ENCODE results near the gene CBLN4.

Gene CBLN4

DNA sequence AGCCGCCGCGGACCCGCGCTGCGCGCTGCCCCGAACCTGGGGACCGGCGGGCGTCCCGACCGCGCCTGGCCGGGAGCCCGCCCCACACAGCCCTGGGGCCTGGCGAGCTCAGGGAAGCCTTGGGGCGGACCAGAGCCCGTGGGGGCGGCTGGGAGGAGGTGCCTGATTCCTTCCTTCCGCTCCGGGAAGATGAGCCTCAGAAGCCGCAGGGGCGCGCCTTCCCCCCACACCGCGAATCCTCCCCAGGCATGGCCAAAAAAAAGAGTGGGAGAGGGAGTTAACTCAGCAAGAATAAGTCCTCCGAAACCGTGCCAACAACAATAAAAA is at the start of gene CBLN4:
CBLN4 (minus strand) TSS at position 131 of the 327 bp plus-strand sequence. CDS start 1,348 bp downstream, outside the sequence.
- DNase-seq (ENCODE audit: low read depth in 3 of 3), result no peak

DNA sequence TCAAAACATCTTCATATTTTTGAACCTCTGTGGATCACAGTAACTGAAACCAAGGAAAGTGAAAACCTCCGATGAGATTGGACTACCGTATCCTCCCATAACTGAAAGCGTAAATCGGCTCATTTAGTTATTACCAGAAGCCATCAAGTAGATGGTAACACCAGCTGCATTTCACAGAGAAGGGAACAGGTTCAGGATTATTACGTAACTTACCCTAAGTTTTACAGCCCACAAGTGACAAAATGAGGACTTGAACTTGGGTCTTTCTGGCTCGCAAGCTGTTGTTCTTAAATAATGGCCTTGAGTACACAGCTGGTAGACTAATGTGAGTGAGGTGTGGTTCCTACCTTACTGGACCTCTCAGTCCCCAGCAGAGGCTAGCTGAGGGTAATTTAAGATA is 37.9 kb upstream of the CBLN4 start:
- no peak for DNase-seq (ENCODE audit: low read depth in 3 of 3)

DNA sequence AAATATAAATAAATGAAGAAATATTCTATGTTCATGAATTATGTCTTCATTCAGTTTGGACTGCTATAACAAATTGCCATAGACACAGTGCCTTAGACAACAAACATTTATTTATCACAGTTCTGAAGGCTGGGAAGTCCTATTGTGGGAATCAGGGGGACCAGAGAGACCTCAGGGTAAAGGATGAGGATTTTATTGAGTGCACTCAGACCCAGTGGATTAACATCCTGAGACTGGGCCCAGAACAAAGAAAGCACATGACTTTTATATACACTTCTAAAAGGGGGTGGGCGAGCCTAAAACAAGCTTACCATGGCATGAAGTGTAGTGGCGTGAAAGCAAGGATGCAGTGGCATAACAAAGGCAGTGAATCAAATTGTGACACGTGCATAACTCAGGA is 26.9 kb upstream of the CBLN4 start:
- no peak for DNase-seq (ENCODE audit: low read depth in 3 of 3)

DNA sequence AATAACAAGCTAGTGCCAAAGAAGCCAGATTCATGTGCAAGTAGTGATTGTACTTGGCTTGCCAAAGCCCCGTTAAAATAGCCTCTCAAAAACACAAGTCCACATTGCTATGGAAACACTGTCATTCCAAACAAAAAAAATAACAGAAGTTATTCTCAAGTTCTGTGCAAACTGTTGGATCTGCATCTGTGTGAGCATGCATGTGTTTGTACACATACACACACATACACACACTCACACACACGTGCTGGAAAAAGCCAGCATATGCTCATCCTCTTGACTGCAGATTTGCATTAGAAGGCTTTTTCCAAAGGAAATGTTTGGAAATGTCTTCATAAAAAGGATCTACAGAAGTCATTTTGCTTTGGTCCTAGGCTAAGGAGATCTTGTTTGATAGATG is 13.4 kb upstream of the CBLN4 start:
- no peak for DNase-seq (ENCODE audit: low read depth in 3 of 3)

DNA sequence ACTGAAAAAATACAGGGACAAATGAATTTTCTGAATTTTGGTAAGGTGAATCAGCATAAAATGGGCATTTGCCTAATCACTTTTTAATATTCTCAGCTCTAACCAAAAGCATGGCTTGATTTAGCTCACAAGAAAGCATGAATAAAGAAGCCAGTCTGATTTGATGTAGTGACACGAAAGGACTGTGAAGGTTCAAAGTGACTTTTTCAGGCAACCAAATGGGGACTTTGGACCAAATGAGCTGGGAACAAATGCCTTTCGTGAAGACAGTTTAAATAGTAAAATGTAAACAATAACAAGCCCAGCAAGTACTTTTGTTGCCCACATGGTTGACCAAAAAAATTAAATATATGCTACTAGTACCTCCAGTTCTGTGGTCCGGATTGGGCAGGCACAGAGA is 12.9 kb upstream of the CBLN4 start:
- DNase-seq (ENCODE audit: low read depth in 3 of 3), result no peak

DNA sequence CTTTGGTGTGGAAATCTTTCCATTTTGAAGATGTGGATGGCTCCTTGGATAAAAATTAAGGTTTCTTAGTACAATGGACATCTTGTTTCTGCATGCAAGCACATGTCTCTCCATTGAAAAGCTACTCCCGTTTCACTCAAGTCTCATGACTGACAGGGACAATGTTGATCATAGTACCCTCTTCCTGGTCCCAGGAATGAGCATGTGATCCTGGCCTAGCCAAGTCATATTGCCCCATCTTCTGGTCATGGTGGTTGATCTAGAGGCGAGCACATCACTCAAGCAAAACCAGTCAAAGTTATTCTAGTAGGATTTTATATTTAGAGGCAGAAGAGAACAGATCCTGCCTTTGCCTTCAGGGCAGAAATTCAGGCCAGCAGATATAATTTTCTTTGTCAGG is 12.2 kb upstream of the CBLN4 start:
- DNase-seq (ENCODE audit: low read depth in 3 of 3), result no peak

DNA sequence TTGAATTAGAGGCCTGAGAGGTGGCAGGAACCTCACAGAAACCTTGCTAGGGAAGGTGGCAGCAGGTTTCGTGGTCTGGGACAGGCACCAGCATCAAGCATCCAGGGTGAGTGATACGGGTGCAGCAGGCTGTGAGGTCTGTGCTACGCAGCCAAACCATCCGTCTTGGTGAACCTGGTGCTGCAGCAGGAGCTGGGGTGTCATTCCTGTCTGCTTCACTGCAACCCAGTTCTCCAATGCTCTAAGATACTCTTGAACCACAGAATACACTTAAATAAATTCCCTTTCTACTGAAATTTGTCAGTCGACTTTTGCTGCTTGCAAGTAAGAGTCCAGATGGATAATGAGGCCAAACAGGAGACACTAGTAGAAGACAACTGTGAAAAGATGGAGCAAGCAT is 9.7 kb upstream of the CBLN4 start:
- DNase-seq (ENCODE audit: low read depth in 3 of 3), result no peak

DNA sequence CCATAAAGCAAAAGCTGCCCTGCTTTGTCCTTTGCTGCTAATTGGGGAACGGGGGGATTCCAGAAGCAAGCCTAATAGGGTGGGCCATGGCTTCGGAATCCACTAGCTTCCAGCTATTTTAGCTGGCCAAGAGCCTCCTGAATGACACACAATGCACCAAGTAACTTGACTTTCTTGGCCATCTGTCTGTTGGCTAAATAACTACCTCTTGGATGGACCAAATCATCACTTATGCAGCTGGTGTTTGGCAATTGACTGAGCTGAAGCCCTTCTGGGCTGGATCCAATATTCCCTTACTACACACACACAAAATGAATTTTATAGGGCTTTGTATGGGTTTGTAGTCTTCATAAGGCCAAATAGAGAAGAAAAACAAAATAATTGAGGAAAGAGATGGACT is 8.8 kb upstream of the CBLN4 start:
- no peak for DNase-seq (ENCODE audit: low read depth in 3 of 3)

DNA sequence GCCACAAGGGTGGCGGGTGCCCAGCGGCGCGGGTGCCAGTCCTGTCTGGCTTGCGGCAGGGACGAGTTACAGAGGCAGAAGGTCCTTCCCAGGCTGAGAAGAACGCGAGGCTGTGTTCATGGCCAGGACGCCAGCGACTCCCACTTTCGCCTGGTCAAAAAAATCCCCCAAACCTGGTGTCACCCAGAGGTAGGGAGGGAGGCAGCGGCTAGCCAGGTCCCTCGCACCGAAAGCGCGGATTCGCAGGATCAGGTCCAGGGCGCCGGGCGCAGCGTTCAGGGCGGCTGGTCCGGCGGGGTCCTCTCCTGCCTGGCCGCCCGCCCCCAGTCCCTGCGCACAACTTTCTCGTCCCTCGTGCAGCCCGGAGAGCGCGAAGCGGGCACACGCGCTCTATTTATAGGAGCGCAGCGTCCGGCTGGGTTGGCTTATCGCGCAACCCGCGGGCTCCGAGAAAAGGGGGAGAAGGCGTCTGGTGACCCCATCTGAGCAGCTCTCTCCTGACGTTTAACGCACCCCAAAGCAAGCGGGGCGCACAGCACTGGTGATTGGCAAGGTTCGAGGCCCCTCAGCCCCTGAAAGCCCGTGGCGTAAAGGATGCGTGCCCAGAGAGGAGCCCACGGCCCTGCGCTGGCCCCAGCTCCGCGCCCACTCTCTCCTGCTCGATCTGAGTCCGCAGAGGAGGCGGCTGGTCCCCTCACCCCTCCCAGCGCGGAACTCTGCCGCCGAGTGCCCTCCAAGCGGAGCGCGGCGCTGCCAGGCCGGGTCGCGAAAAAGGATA is 519 bp downstream of the CBLN4 start:
- DNase-seq (ENCODE audit: low read depth in 3 of 3), result no peak

DNA sequence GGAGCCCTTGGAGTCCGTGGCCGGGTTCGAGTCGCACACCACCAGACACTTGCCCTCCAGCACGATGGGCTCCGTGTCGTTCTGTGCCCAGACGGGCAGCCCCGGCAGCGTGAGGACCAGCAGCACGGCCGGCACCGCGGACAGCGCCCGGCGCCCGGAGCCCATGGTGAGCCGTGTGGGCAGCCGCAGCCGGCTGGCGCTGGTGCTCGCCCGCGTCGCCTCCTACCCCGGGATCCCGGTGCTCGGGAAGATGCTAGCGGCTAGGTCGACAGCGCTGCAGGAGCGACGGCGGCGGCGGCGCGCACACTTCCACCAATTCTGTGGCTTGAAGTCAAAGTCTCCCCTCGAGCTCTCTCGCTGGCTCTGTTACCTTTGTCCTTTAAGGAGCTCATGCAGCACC is 1.3 kb downstream of the CBLN4 start:
- DNase-seq (ENCODE audit: low read depth in 3 of 3), result no peak

DNA sequence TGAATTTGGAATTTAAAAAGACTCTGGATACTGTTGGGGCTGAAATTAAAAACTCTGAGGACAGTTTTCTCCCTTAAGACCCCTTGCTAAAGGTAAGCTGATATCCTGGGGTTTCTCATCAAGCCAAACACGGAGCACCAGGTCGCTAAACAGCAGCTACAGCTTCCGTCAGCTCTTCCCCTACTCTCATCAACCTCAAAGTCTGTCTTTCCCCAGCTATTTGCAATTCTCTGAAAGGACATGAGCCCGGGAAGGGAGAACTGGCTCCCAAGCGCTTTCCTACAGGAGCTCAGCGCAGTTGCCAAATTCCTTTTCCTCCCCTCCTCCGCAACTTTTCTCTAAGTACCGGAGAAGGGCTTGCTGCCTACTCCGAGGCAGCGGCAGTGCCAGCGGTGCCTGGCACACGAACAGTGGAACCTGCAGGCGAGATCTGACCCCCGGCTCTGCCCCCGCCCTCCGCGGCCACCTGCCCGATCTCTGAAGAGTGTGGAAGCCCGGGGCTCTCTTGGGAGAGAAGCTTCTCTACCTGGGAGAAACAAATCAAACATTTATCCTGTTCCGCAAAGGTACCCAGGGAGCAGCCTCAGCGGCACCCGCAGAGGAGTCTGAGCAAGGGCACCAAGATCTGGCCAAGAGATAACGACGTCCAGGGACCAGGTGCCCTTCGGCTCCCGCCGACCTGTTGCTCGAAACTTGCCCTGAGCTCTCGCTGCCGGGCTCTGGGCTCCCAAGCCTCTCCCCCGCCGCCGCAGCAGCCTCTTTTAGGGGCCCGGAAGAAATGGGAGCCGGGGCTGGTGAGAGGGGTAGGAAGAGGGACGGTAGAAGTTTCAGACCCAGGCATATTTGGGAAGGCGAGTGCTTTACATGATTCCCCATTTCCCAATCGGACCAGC is 2.2 kb downstream of the CBLN4 start:
- DNase-seq (ENCODE audit: low read depth in 3 of 3), result no peak

DNA sequence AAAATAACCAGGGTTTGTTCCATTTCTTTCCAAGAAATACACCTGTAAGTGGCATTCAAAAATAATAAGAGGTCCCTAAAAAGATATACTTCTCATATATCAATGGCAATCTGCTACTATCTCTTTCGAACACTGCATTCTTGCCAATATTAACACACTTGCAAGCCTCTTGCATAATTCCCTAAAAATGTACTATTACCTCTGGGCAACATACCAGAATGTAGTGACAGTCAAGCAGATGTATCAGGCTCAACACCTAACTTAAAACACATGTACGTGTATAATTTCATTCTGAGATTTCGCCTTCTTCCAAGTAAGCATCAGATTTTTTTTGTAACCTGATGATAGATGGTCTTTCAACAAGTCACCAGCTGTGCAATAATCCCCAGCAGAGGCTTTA is 3.4 kb downstream of the CBLN4 start:
- DNase-seq (ENCODE audit: low read depth in 3 of 3), result no peak

DNA sequence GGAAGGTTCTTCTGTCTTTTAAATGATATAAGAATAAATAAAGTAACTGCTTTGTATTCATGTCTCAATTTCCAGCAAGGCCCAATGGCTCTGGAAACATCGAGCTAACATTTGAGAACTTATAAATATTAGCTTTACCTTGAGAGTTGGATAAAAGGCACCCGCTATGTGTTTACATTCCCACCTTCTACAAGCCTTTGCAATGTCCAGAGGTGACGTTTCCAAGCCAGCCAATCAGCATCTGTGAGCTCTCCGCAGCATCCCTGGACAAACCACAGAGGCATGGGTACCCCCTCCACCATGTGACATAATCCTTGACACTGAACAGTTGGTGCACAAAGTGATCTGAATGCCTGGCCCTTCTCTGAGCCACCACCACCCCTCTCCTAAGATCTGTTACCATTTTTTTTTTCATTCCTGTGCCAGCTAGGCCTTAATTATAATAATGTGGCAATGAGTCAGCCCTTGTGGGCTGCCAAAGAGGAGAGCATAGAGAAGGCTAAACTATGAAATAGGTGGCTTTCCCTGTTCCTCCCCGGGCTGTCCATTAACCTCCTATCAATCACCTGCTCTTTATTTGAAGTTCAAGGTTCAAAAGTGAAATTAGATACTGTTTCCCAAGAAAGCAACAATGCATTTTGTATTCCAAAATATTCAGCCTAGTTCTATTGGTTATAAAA is 4.1 kb downstream of the CBLN4 start:
- no peak for DNase-seq (ENCODE audit: low read depth in 3 of 3)

DNA sequence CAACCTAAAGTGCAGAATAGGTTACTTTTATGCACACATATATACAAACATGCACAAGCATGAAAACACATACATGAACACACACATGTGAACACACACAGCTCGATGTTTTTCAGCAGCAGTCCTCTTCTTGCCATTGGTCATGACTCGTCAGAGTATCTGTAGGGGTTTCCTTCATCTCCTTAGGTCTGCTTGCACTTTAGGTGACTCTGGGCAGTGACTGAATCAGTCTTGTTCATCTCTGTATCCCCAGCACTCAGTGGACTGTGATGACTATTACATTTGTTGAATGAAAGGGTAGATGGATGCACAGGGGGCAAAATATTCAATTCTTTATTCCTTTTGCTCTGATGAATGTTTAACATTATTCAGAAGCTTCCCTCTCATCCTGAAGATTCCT is 26.8 kb downstream of the CBLN4 start:
- DNase-seq (ENCODE audit: low read depth in 3 of 3), result no peak

DNA sequence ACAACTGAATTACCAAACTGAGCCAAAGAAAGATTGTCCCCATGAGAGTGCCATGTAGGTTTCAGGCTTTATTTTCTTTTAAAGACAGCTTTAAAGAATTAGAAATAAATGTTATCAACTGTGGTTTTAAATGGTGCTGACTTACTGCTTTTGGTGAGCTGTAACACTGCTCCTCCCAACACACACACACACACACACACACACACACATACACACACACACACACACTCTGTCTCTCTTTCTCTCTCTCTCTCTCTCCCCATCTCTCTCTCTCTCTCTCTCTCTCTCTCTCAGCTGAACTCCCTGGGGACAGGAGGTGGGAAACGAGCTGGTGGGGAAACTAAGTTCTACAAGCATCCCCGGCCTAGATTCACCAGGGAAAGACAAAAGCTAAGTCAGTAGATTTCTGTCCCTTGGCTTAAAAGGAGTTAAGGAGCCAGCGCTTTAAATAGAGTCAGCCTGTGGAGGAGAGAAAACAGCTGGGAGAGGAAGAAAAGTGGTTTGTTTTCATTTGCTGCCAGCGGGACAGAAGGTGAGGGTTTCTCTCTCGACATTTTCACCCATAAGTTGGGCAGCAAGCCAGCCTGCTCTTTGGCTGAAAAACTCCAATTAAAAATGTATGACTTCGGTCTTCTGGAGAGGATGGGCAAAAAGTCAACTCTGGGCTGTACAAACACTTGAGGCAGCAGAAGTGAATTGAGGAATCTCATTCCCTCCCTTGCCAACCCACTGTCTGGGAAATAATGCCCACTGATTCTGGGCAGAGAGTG is 27.4 kb downstream of the CBLN4 start:
- DNase-seq (ENCODE audit: low read depth in 3 of 3), result no peak

DNA sequence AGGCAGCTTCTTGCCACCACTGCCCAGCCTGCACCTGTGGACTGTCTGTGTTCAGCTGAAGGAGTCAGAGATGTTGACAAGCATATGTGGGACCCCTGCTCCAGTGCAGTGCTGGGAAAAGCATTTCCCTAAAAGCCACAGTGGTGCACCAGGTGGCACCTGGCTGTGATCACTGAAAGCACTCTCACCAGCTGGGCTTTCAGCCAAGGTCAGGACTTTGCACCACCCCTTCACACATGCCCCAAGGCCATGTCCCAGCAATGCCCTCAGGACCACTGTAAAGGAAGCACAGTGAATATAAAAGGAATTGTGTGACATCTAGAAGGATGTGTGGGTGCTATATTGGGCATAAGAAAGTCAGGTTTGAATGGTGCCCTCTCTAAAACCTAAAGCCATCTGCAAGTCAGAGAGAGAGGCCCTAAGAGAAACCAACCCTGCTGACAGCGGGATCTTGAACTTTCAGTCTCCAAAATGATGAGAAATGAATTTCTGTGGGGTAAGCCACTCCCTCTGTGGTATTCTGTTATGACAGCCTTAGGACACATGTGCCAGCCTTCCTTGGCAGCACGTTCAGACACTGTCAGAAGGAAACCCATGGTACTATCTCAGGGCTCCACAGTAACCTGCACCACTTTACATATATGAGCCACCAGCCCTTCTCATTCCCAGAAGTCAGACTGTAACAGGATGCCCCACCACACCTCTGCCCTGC is 30.7 kb downstream of the CBLN4 start:
- DNase-seq (ENCODE audit: low read depth in 3 of 3), result no peak

DNA sequence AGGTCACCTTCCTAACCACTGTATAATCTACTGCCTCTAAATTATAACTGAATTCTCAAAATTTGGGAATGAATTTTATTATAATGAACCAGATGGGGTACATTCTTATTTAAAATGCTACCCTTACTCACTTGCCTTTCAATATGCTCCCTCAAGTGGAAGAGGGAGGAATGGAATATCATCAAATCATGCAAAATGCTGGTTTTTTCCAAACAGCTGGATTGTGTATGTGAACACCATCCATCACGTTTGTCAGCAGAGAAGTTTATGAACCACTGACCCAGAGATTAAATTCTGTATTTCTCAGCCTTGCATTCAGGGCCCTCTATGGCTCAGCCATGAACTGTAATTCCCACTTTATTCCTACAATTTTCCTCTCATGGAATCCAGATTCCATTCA is 40.5 kb downstream of the CBLN4 start:
- DNase-seq (ENCODE audit: low read depth in 3 of 3), result no peak

DNA sequence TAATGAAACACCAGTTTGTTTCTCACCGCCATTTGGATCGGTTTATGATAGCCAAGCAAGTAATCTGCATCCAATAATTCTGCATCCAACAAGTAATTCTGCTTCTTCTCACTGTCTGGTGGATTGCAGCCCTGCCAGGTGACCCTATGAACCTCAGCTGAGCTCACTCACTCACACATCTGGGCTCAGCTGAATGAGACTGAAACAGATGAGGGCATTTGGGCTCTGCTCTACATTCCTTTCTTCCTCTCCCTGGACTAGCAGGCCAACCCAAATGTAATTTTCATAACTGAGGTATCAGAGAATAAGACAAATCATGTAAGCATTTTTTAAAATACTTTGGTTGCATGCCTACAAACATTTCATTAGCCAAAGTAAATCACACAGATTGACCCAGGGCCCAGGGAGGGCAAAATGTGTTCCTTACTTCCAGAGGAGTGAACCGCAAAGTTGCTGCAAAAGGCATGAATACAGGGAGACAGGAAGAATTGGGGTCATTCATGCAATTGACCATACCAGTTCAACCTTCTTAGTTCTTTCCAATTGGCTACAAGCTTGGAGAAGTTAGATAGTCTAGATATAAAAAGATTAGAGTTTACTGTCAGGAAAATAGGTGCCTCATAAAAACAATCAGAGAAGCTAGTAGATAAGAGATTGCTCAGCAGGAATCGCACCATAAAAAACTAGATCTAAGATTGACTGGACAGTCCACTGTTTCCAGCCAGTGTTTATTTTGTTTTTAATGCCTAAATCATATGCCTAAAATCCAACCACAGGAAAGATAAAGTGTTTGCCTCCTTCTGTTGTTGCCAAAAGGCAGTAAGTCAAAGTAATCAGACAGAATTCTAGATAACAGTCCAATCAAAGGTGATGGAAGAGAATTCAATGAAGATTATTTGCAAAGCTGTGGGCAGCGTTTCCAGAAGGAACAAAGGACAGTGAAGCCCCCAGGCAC is 43.7 kb downstream of the CBLN4 start:
- DNase-seq (ENCODE audit: low read depth in 3 of 3), result no peak

DNA sequence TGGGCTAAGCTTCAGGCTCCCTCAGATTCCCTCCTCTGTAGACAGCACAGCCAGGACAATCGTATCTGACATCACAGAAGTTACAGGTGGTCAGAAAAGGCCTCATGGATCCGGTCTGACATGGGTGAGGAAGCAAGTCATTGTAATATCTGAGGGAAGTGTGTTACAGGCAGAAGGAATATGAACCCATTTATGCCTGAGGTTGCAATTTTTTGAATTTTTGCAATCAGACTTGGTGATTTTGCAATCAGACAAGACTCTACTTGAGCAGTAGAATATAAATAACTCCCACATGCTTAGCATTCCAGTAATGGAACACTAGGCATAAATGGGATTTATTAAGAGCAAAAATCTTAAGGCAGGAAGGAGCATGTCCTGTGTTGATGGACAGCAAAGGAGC is 52.1 kb downstream of the CBLN4 start:
- no peak for DNase-seq (ENCODE audit: low read depth in 3 of 3)

DNA sequence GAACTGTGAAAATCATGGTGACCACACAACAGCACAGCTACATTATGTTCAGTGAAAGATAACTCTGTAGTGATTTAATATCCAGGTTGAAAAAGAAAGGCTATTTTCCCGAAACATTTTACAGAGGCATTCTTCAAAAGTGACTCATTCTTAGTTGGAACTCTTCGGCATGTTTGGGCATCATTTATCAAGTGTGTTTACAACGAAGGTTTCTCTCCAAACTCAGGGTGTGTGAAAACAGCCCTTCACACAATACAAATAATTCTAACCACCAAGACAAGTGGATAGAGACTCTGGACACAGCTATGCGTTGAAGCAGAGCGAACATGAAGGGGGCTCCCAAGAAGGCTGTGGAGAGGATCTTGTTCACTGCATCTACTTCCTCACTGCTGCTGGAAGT is 57.6 kb downstream of the CBLN4 start:
- DNase-seq (ENCODE audit: low read depth in 3 of 3), result no peak
